22Rv1 (cell line): ENCODE results near the gene GBE1.

Experiments
- H3K27ac ChIP-seq: fragments of 450-650 bp; 2 replicates; pipeline ENCODE4 v1.5.1; 2017
- ZFX ChIP-seq: fragments of 450-650 bp; IDR thresholded peaks from 2 replicates; pipeline ENCODE4 v1.6.1; 2017; ENCODE audit warnings: antibody characterized with exemption, borderline replicate concordance
- TF ChIP-seq, protein P1 (sequence below): fragments of 450-650 bp; IDR thresholded peaks from 2 replicates; pipeline ENCODE4 v1.5.1; 2017; ENCODE audit warnings: mild to moderate bottlenecking

The GBE1 gene

GRCh38 chr3:81565041-81565440 is 196.4 kb downstream of the GBE1 start:
- H3K27ac ChIP-seq = no peak overlapping the region
- no peak for TF ChIP-seq ZFX
- TF ChIP-seq, protein P1, sequence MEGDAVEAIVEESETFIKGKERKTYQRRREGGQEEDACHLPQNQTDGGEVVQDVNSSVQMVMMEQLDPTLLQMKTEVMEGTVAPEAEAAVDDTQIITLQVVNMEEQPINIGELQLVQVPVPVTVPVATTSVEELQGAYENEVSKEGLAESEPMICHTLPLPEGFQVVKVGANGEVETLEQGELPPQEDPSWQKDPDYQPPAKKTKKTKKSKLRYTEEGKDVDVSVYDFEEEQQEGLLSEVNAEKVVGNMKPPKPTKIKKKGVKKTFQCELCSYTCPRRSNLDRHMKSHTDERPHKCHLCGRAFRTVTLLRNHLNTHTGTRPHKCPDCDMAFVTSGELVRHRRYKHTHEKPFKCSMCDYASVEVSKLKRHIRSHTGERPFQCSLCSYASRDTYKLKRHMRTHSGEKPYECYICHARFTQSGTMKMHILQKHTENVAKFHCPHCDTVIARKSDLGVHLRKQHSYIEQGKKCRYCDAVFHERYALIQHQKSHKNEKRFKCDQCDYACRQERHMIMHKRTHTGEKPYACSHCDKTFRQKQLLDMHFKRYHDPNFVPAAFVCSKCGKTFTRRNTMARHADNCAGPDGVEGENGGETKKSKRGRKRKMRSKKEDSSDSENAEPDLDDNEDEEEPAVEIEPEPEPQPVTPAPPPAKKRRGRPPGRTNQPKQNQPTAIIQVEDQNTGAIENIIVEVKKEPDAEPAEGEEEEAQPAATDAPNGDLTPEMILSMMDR = no peak

- no peak overlapping the region for H3K27ac ChIP-seq
- no peak for TF ChIP-seq ZFX
- TF ChIP-seq, protein P1 = no peak
These were observed 203.3 kb downstream of the GBE1 start for GRCh38 chr3:81558106-81558505.

- TF ChIP-seq ZFX = no peak
- TF ChIP-seq, protein P1 = no peak
- no peak overlapping the region; the same call in 1 of the 2 replicates for H3K27ac ChIP-seq
These were observed 206.6 kb downstream of the GBE1 start for GRCh38 chr3:81554801-81555200.

DNA sequence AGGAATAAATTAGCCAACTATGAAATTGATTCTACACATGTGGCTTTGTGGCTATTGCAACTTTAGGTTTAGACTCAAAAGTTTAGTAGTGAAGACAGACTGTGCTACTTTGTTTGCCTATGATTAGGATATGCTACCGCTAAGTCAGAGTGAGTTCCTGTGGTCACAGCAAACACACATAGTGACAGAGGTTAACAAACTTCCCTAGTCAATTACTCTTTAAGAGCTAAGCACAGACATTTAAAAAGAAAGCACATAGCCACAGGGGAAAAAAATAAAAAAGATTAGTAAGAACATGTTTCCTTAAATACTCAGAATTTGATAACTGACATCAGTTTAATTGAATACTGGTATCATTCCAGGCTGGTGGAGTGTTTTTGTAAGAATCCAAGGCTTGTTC is 207.1 kb downstream of the GBE1 start:
- no peak for TF ChIP-seq ZFX
- TF ChIP-seq, protein P1 = no peak
- H3K27ac ChIP-seq = no peak overlapping the region; the same call in 1 of the 2 replicates

GRCh38 chr3:81550415-81550814 is 211.0 kb downstream of the GBE1 start:
- TF ChIP-seq, protein P1 = no peak
- no peak for TF ChIP-seq ZFX
- H3K27ac ChIP-seq = no peak overlapping the region

GRCh38 chr3:81549831-81550230 is 211.6 kb downstream of the GBE1 start:
- H3K27ac ChIP-seq = no peak overlapping the region
- TF ChIP-seq ZFX = no peak
- TF ChIP-seq, protein P1 = no peak

GRCh38 chr3:81549388-81549787 is 212.1 kb downstream of the GBE1 start:
- H3K27ac ChIP-seq = no peak overlapping the region
- no peak for TF ChIP-seq ZFX
- TF ChIP-seq, protein P1 = no peak
